ENCODE data around the gene ATAD3C.
"Not testable (repeated sequence)": the region's sequence is repeated elsewhere in the genome, so short reads cannot be mapped to it uniquely, and the experiment has no call there.

Gene ATAD3C

GRCh38 chr1:1459711-1460110 lies 10.2 kb downstream of the ATAD3C start:
- H3K18ac ChIP-seq (ENCODE audit: low read depth in 1 of 2, low read length in 2 of 2); H3K4me3 ChIP-seq (ENCODE audit: insufficient read depth in 1 of 2, low read depth in 1 of 2, low read length in 2 of 2); H3K4ac ChIP-seq (ENCODE audit: low read depth in 1 of 2, low read length in 2 of 2); H3K79me1 ChIP-seq (replicated peaks; ENCODE audit: low read length, poor library complexity, severe bottlenecking); H3K4me1 ChIP-seq (ENCODE audit: control insufficient read depth, insufficient read depth, low read depth, low read length); H2AFZ ChIP-seq (ENCODE audit: low read depth, low read length); H2BK120ac ChIP-seq (ENCODE audit: low read depth, low read length); H3K23ac ChIP-seq (ENCODE audit: low read length in 2 of 2); H2AK5ac ChIP-seq (ENCODE audit: low read length, severe bottlenecking); H2BK5ac ChIP-seq (ENCODE audit: low read depth, low read length, poor library complexity, severe bottlenecking); H2BK12ac ChIP-seq (ENCODE audit: low read length in 2 of 2); H3K4me2 ChIP-seq (ENCODE audit: low read length, poor library complexity, severe bottlenecking); H4K8ac ChIP-seq (ENCODE audit: low read length); H4K91ac ChIP-seq (ENCODE audit: low read length); H3K36me3 ChIP-seq (ENCODE audit: control insufficient read depth in 1 of 2, insufficient read depth in 2 of 2, low read depth in 1 of 2, low read length in 2 of 2); H3K14ac ChIP-seq (ENCODE audit: low read length in 2 of 2); H3K27ac ChIP-seq (ENCODE audit: low read length, poor library complexity, severe bottlenecking); H3K27me3 ChIP-seq (ENCODE audit: control insufficient read depth in 1 of 2, insufficient read depth in 1 of 2, low read length in 2 of 2); DNase-seq; H3K9ac ChIP-seq (ENCODE audit: low read length); H2BK15ac ChIP-seq (ENCODE audit: low read depth, poor library complexity, severe bottlenecking); H3K9me3 ChIP-seq (ENCODE audit: control insufficient read depth, low read length): not testable (repeated sequence)
- WGBS, result 91% methylated on average over 10 of the region's 14 CpGs

- Histone ChIP-seq H2BK5ac (ENCODE audit: low read depth, low read length, poor library complexity, severe bottlenecking) (no peak overlapping the region), H2AK5ac (ENCODE audit: low read length, severe bottlenecking) (no peak overlapping the region), H3K23ac (ENCODE audit: low read length in 2 of 2) (no peak overlapping the region), H2BK120ac (ENCODE audit: low read depth, low read length) (no peak overlapping the region), H3K27ac (ENCODE audit: low read length, poor library complexity, severe bottlenecking) (no peak overlapping the region), H4K91ac (ENCODE audit: low read length) (peak overlapping the region; percentile 39), H3K4ac (ENCODE audit: low read depth in 1 of 2, low read length in 2 of 2) (no peak overlapping the region), H3K79me1 (replicated peaks; ENCODE audit: low read length, poor library complexity, severe bottlenecking) (no peaks in the 10 kb centered on the region), H3K4me3 (ENCODE audit: insufficient read depth in 1 of 2, low read depth in 1 of 2, low read length in 2 of 2) (no peak overlapping the region), H2BK15ac (ENCODE audit: low read depth, poor library complexity, severe bottlenecking) (no peak overlapping the region), H3K14ac (ENCODE audit: low read length in 2 of 2) (no peak overlapping the region), H2AFZ (ENCODE audit: low read depth, low read length) (no peak overlapping the region), H3K27me3 (ENCODE audit: control insufficient read depth in 1 of 2, insufficient read depth in 1 of 2, low read length in 2 of 2) (peaks cover 0 to under 1% of the 10 kb centered on the region in 2 experiments), H4K8ac (ENCODE audit: low read length) (no peak overlapping the region), H3K9ac (ENCODE audit: low read length) (no peak overlapping the region), H2BK12ac (ENCODE audit: low read length in 2 of 2) (no peak overlapping the region), H3K9me3 (ENCODE audit: control insufficient read depth, low read length) (peaks cover 4% of the 10 kb centered on the region), H3K18ac (ENCODE audit: low read depth in 1 of 2, low read length in 2 of 2) (no peak overlapping the region), H3K4me2 (ENCODE audit: low read length, poor library complexity, severe bottlenecking) (no peak overlapping the region), H3K36me3 (ENCODE audit: control insufficient read depth in 1 of 2, insufficient read depth in 2 of 2, low read depth in 1 of 2, low read length in 2 of 2) (peaks cover 0 to 5% of the 10 kb centered on the region in 2 experiments), H3K4me1 (ENCODE audit: control insufficient read depth, insufficient read depth, low read depth, low read length) (peaks cover 2% of the 10 kb centered on the region)
- DNase-seq, result no peak
- 89% methylated on average over 27 of the region's 27 CpGs for WGBS
Measured at GRCh38 chr1:1460540-1461130, 11.1 kb downstream of the ATAD3C start.

GRCh38 chr1:1461721-1462317 lies 12.3 kb downstream of the ATAD3C start:
- H2BK120ac ChIP-seq (ENCODE audit: low read depth, low read length), result no peak overlapping the region
- WGBS, result 82% methylated on average over 16 of the region's 18 CpGs
- H3K9ac ChIP-seq (ENCODE audit: low read length), result no peak overlapping the region

GRCh38 chr1:1462318-1462966 lies 13.0 kb downstream of the ATAD3C start:
- Histone ChIP-seq H2BK120ac (ENCODE audit: low read depth, low read length) (no peak overlapping the region), H2AFZ (ENCODE audit: low read depth, low read length) (no peak overlapping the region), H3K4me1 (ENCODE audit: control insufficient read depth, insufficient read depth, low read depth, low read length) (no peaks in the 10 kb centered on the region), H3K4ac (ENCODE audit: low read depth in 1 of 2, low read length in 2 of 2) (no peak overlapping the region), H3K23ac (ENCODE audit: low read length in 2 of 2) (no peak overlapping the region), H3K79me1 (replicated peaks; ENCODE audit: low read length, poor library complexity, severe bottlenecking) (no peaks in the 10 kb centered on the region), H2BK12ac (ENCODE audit: low read length in 2 of 2) (no peak overlapping the region), H2AK5ac (ENCODE audit: low read length, severe bottlenecking) (no peak overlapping the region), H3K36me3 (ENCODE audit: control insufficient read depth in 1 of 2, insufficient read depth in 2 of 2, low read depth in 1 of 2, low read length in 2 of 2) (peaks cover 0 to 5% of the 10 kb centered on the region in 2 experiments), H3K4me2 (ENCODE audit: low read length, poor library complexity, severe bottlenecking) (no peak overlapping the region), H3K27me3 (ENCODE audit: control insufficient read depth in 1 of 2, insufficient read depth in 1 of 2, low read length in 2 of 2) (no peaks in the 10 kb centered on the region), H3K9me3 (ENCODE audit: control insufficient read depth, low read length) (peaks cover 4% of the 10 kb centered on the region), H3K18ac (ENCODE audit: low read depth in 1 of 2, low read length in 2 of 2) (no peak overlapping the region), H3K14ac (ENCODE audit: low read length in 2 of 2) (no peak overlapping the region), H3K27ac (ENCODE audit: low read length, poor library complexity, severe bottlenecking) (no peak overlapping the region), H2BK15ac (ENCODE audit: low read depth, poor library complexity, severe bottlenecking) (no peak overlapping the region), H2BK5ac (ENCODE audit: low read depth, low read length, poor library complexity, severe bottlenecking) (no peak overlapping the region), H3K9ac (ENCODE audit: low read length) (no peak overlapping the region), H4K8ac (ENCODE audit: low read length) (peak overlapping the region; percentile 23), H4K91ac (ENCODE audit: low read length) (peak overlapping the region; percentile 68), H3K4me3 (ENCODE audit: insufficient read depth in 1 of 2, low read depth in 1 of 2, low read length in 2 of 2) (no peak overlapping the region)
- DNase-seq, result no peak
- 71% methylated on average over 26 of the region's 26 CpGs for WGBS

More at GRCh38 chr1:1461721-1462317, 12.3 kb downstream of the ATAD3C start:
- Histone ChIP-seq H3K27me3 (ENCODE audit: control insufficient read depth in 1 of 2, insufficient read depth in 1 of 2, low read length in 2 of 2) (no peaks in the 10 kb centered on the region), H3K4me1 (ENCODE audit: control insufficient read depth, insufficient read depth, low read depth, low read length) (peaks cover 1% of the 10 kb centered on the region), H2BK15ac (ENCODE audit: low read depth, poor library complexity, severe bottlenecking) (no peak overlapping the region), H3K14ac (ENCODE audit: low read length in 2 of 2) (no peak overlapping the region), H3K4me3 (ENCODE audit: insufficient read depth in 1 of 2, low read depth in 1 of 2, low read length in 2 of 2) (no peak overlapping the region), H3K9me3 (ENCODE audit: control insufficient read depth, low read length) (peaks cover 4% of the 10 kb centered on the region), H3K27ac (ENCODE audit: low read length, poor library complexity, severe bottlenecking) (no peak overlapping the region), H2BK12ac (ENCODE audit: low read length in 2 of 2) (no peak overlapping the region), H3K79me1 (replicated peaks; ENCODE audit: low read length, poor library complexity, severe bottlenecking) (no peaks in the 10 kb centered on the region), H3K4me2 (ENCODE audit: low read length, poor library complexity, severe bottlenecking) (no peak overlapping the region), H3K36me3 (ENCODE audit: control insufficient read depth in 1 of 2, insufficient read depth in 2 of 2, low read depth in 1 of 2, low read length in 2 of 2) (peaks cover 0 to 5% of the 10 kb centered on the region in 2 experiments), H2AFZ (ENCODE audit: low read depth, low read length) (no peak overlapping the region), H4K91ac (ENCODE audit: low read length) (no peak overlapping the region), H2AK5ac (ENCODE audit: low read length, severe bottlenecking) (no peak overlapping the region), H3K23ac (ENCODE audit: low read length in 2 of 2) (no peak overlapping the region), H2BK5ac (ENCODE audit: low read depth, low read length, poor library complexity, severe bottlenecking) (no peak overlapping the region), H3K18ac (ENCODE audit: low read depth in 1 of 2, low read length in 2 of 2) (no peak overlapping the region), H3K4ac (ENCODE audit: low read depth in 1 of 2, low read length in 2 of 2) (no peak overlapping the region), H4K8ac (ENCODE audit: low read length) (peak overlapping the region; percentile 23)
- no peak for DNase-seq

All from mesenchymal stem cell (in vitro differentiated cells and primary cell).